NCI-H2196 treated with DMSO at 0.1 percent for 48 hours (cell line): ENCODE measurements around the gene AMFR.

Source experiments
- DNase-seq: peaks from one replicate; lab custom pipeline; 2025; ENCODE audit not compliant: unreplicated experiment; lab: John Stamatoyannopoulos, UW

AMFR gene

DNA sequence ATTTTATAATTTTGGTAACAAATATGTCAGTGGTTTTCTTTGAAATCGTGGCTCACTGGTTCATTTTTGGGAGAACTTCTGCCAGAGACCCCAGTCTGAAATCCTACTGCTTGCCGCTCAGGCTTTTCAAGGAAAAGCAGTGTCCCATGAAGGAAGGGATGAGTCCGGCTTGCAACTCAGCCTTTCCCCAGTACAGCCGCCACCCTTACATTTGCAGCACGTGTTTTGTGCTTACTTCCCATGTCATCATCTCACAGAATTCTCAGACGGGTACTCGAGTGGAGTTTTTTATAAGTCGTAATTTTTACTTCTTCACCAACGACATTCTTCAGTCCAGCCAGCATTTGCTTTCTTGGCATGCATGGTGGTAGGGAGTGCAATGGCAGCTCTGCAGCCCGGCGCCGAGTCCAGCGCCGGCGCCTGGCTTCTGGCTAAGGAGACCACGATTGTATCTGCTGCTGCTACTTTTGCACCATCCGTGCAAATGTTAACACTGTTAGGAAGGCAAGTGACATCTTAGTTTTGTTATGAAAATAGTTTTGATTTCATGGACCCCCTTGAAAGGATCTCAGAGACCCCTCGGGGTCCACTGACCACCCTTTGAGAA, 111.0 kb downstream of the AMFR start:
- no peak for DNase-seq

DNA sequence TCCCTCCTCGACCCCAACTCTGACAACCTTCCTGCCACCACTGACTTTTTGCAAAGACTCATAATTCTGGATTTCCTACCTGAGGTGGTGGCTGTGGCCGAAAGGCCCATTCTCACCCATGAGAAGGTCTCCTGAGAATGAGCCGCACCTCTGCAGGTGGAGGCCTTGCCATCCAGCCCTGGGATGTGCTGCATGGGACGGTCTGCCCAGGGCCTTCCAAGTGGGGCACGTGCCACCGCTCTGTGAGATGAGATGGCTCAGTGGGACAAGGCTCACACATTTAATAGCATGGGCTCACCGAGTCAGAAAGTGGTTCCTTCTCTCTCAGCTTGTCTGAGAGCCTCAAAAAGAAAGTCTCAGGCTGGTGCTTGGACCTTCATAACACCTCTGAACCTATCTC, 112.8 kb downstream of the AMFR start:
- no peak for DNase-seq

DNA sequence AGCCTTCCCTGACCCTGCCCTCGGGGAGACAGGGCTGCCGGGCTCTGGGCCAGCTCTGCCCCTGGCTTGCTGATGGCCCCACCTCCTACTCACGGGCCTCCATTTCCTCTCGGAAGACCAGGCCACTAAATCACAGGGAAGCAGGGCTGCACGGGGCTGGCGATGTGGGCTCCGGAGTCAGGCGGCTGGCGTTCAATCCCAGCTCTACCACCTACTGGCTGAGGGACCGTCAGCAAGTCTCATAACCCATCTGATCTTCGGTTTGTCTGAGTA, 113.4 kb downstream of the AMFR start:
- no peak for DNase-seq
